ENCODE measurements around the gene TMEM39A. TPM values are rescaled to one million over a fixed set of nuclear protein-coding genes. Genes with fewer than 3 reads are reported as not detected.

The TMEM39A gene
- total RNA-seq, 6 experiments from 2014 or later = 14.9 to 34.6 (median 20.9) TPM

- intact Hi-C loops (cut with DNase I) = no loop called here
- 3% methylated on average over 8 of the region's 8 CpGs for WGBS (ENCODE audit: insufficient coverage, low coverage, low lambda C conversion rate, missing lambda C conversion rate)
- H3K4me3 ChIP-seq = peak overlapping the region; percentile 80 to 88 (median 83)
- H3K9me3 ChIP-seq = no peaks in the 10 kb centered on the region
- peak overlapping the region; percentile 29 to 92 (median 80) for H3K27ac ChIP-seq
- TF ChIP-seq CTCF (IDR thresholded peaks at IDR 0.05) = no peak
- no peak for TF ChIP-seq POLR2A (IDR thresholded peaks at IDR 0.05)
- ATAC-seq = peak; percentile 2 to 16 (median 10)
- H3K27me3 ChIP-seq = no peaks in the 10 kb centered on the region
- DNase-seq = peak in 1 of 3 donors; percentile 19
- peaks cover 0 to 22% (median 7%) of the 10 kb centered on the region in 4 donors for H3K4me1 ChIP-seq
- H3K36me3 ChIP-seq = no peaks in the 10 kb centered on the region
These were observed 34.4 kb upstream of the TMEM39A start for GRCh38 chr3:119497820-119498185.

DNA sequence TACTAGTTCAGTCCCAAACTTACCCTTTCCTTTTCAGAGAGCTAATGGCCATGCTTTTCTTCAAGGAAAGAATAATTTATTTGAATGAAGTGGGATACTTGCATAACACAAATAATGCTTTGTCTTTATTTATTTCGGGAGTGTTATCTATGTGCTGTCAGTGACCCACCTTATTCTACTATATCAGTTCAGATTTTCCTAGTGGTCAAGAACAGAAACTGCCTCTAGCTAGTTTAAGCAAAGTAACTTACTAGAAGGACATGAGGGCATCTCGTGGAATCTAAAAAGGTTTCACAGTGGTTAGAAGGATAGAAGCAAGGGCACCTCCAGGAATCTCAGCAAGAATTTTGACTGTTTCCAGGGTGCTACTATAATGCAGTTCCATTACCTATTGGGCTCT is 31.2 kb upstream of the TMEM39A start:
- no peak overlapping the region for H3K27ac ChIP-seq
- no peak for DNase-seq
- intact Hi-C loops (cut with DNase I) = no loop called here
- TF ChIP-seq POLR2A (IDR thresholded peaks at IDR 0.05) = no peak
- TF ChIP-seq CTCF (IDR thresholded peaks at IDR 0.05) = no peak
- no peak overlapping the region for H3K4me3 ChIP-seq
- H3K9me3 ChIP-seq = no peaks in the 10 kb centered on the region
- WGBS (ENCODE audit: insufficient coverage, low coverage, low lambda C conversion rate, missing lambda C conversion rate) = 55% methylated on average over 2 of the region's 2 CpGs
- H3K36me3 ChIP-seq = peaks cover 0 to 4% (median 0%) of the 10 kb centered on the region in 4 donors
- H3K27me3 ChIP-seq = no peaks in the 10 kb centered on the region
- no peak for ATAC-seq
- peaks cover 0 to 11% (median 3%) of the 10 kb centered on the region in 4 donors for H3K4me1 ChIP-seq

DNA sequence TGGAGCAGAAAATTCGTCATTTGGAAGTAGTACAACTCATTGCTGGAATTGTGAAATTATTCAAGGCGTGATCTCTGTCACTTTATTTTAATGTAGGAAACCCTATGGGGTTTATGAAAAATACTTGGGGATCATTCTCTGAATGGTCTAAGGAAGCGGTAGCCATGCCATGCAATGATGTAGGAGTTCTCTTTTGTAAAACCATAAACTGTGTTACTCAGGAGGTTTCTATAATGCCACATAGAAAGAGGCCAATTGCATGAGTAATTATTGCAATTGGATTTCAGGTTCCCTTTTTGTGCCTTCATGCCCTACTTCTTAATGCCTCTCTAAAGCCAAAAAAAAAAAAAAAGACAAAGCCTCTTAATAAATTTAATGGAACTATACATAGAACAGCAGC is 29.4 kb upstream of the TMEM39A start:
- TF ChIP-seq POLR2A (IDR thresholded peaks at IDR 0.05) (no peak), CTCF (IDR thresholded peaks at IDR 0.05) (no peak)

GRCh38 chr3:119492128-119492527 is 28.7 kb upstream of the TMEM39A start:
- ATAC-seq = no peak
- intact Hi-C loops (cut with DNase I) = no loop called here
- no peak overlapping the region for H3K27ac ChIP-seq
- WGBS (ENCODE audit: insufficient coverage, low coverage, low lambda C conversion rate, missing lambda C conversion rate) = 93% methylated on average over 2 of the region's 2 CpGs
- no peak overlapping the region for H3K4me3 ChIP-seq
- no peaks in the 10 kb centered on the region for H3K4me1 ChIP-seq
- TF ChIP-seq CTCF (IDR thresholded peaks at IDR 0.05) (no peak), POLR2A (IDR thresholded peaks at IDR 0.05) (no peak)
- H3K27me3 ChIP-seq = no peaks in the 10 kb centered on the region
- DNase-seq = no peak
- peaks cover 0 to 11% (median 2%) of the 10 kb centered on the region in 4 donors for H3K36me3 ChIP-seq
- no peaks in the 10 kb centered on the region for H3K9me3 ChIP-seq

More for the DNA sequence above, 29.4 kb upstream of the TMEM39A start:
- Histone ChIP-seq H3K27ac (no peak overlapping the region), H3K4me3 (no peak overlapping the region), H3K9me3 (no peaks in the 10 kb centered on the region), H3K4me1 (peaks cover 0 to 5% (median 0%) of the 10 kb centered on the region in 4 donors), H3K36me3 (peaks cover 0 to 11% (median 2%) of the 10 kb centered on the region in 4 donors), H3K27me3 (no peaks in the 10 kb centered on the region)
- 74% methylated on average over 3 of the region's 3 CpGs for WGBS (ENCODE audit: insufficient coverage, low coverage, low lambda C conversion rate, missing lambda C conversion rate)
- ATAC-seq = no peak
- intact Hi-C loops (cut with DNase I) = no loop called here
- no peak for DNase-seq

GRCh38 chr3:119490153-119490552 is 26.7 kb upstream of the TMEM39A start:
- TF ChIP-seq POLR2A (IDR thresholded peaks at IDR 0.05) (no peak), CTCF (IDR thresholded peaks at IDR 0.05) (no peak)
- no peak overlapping the region for H3K27ac ChIP-seq
- 100% methylated on average over 2 of the region's 2 CpGs for WGBS (ENCODE audit: insufficient coverage, low coverage, low lambda C conversion rate, missing lambda C conversion rate)
- H3K27me3 ChIP-seq = no peaks in the 10 kb centered on the region
- no peak for ATAC-seq
- H3K4me3 ChIP-seq = no peak overlapping the region
- no peaks in the 10 kb centered on the region for H3K9me3 ChIP-seq
- intact Hi-C loops (cut with DNase I) = no loop called here
- H3K4me1 ChIP-seq = no peaks in the 10 kb centered on the region
- DNase-seq = no peak
- peaks cover 0 to 30% (median 10%) of the 10 kb centered on the region in 4 donors for H3K36me3 ChIP-seq
